WI38 (cell line): Measurements from ENCODE around the gene GRIN3A.
A peak's percentile ranks its signal among the peaks of the same experiment; 100 is the strongest.

ENCODE experiments used
- H3K4me3 ChIP-seq: 2 replicates; pipeline ENCODE4 v1.5.1; 2011; ENCODE audit warnings: low read depth, mild to moderate bottlenecking, control low read depth, low read length
- CTCF ChIP-seq: IDR thresholded peaks from 2 replicates; pipeline ENCODE4 v1.5.1; 2012; ENCODE audit warnings: low read depth, mild to moderate bottlenecking, control low read depth, low read length

The GRIN3A gene

GRCh38 chr9:101540069-101540468 is 198.4 kb downstream of the GRIN3A start:
- TF ChIP-seq CTCF, result no peak
- H3K4me3 ChIP-seq, result no peak overlapping the region

- H3K4me3 ChIP-seq, result no peak overlapping the region
- no peak for TF ChIP-seq CTCF
These were observed 201.5 kb downstream of the GRIN3A start for GRCh38 chr9:101536938-101537337.

DNA sequence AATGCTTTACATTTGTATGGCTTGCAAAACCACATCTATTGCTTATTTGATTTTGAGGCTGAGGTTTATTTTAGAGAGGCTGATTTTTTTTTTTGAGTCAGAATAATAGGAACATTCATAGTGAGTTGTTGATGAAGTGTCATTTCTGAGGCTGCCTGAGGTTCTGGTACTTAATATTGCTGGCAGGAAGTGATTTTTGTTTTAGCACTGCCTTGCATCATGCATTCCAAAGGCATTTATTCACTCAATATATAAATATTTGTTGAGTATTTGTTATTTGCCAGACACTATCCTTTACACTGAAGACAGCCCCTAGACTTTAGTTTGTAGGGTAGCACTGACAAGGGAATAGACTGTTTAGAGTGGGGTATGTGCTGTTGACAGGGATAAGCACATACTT is 202.1 kb downstream of the GRIN3A start:
- H3K4me3 ChIP-seq, result no peak overlapping the region
- no peak for TF ChIP-seq CTCF

- no peak for TF ChIP-seq CTCF
- H3K4me3 ChIP-seq, result peak within 1 kb of the TSS; percentile 91
These were observed 204.9 kb downstream of the GRIN3A start, which contains the start of gene RNF20 for GRCh38 chr9:101533334-101534204. Gene RNF20, plus strand, starts transcription at chr9:101533853. Its CDS starts 1,571 bp downstream, at chr9:101535424.

DNA sequence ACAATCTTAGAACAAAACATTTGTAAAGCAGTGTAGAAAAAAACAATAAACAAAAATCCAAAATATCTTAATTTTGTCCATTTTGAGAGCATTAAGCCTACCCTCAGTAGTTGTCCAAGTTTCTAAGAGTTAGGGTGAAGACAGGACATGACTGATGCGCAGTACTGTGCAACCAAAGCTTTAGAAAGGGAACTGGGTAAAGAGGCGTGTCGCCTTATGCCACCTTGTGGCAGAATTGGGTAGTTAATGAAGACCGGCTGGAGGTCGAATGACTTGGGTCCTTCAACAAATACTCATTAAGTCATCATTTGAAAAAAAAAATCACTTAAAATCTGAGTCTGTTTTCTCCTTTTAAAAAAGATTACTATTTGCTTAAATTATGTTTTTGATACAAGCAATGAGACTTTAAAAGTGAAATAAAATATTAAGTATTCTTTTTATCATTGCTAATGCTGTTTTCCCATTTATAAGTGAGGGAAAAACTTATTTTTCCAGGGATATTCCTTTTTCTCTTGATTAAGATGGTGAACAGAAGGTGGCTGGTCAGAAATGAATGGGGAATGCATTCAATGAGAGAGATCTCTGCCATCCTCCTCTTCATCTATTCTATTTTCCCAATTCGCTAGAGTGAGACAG is 208.3 kb downstream of the GRIN3A start:
- TF ChIP-seq CTCF, result peak; percentile 67
- no peak overlapping the region for H3K4me3 ChIP-seq

DNA sequence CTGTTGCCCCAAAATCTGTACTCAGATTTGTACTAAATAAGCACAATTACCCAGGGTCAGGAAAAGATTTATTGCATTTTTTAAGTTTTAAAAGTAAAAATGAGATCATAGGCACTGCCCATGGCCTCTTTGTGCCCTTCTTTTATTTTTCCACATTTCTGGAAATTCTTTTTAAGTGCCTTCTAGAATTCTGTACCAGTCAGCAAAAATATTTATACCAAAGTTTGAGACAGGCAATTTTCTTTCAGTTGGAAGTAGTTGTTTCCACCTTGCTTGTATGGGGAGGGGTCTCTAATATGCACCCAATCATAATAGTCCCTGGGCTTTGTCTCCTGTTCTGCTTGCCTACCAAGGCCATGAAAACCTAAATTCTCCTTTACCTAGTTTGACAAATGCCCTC is 210.4 kb downstream of the GRIN3A start:
- H3K4me3 ChIP-seq, result no peak overlapping the region
- TF ChIP-seq CTCF, result no peak

DNA sequence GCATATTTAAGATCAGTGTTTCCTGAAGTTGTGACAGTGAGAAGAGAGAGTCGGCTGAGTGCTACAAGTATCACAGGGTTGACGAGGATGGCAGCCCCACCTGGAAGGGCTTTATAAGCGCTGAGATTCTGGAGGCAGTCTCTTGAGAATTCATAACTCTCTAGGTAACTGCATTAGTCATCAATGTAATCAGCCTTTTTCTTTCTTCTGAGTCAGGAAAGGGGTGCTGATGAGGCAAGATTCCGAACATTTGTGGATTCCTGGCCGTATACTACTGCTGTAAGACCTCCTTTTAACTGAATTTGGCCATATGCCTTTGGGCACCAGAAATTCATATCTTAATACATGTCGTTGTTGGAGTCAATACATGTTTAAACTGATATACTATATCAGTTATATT is 211.4 kb downstream of the GRIN3A start:
- no peak for TF ChIP-seq CTCF
- H3K4me3 ChIP-seq, result no peak overlapping the region
